Activated T-cell treated with anti-CD3 and anti-CD28 coated beads, Interleukin-2, amount 50 U/mL, for 4 hours (primary cell): Measurements from ENCODE around the gene USP7. TPM values are rescaled to one million over a fixed set of nuclear protein-coding genes. Genes with fewer than 3 reads are reported as not detected.
A peak's percentile ranks its signal among the peaks of the same experiment; 100 is the strongest.

Source experiments
- ATAC-seq, 2 donors: fragments of 200-7000 bp; cut with Tn5 transposase; one replicate each; pipeline ENCODE4 v1.10.0; 2021
- DNase-seq: peaks from one replicate; pipeline ENCODE4 v3.0.0-alpha.2; 2020
- H3K27me3 Mint-ChIP-seq: one replicate; pipeline ENCODE4 v1.8.0; 2021; ENCODE audit warnings: low read depth, mixed read lengths
- H3K36me3 Mint-ChIP-seq: one replicate; pipeline ENCODE4 v1.8.0; 2022; ENCODE audit warnings: mixed read lengths; ENCODE audit not compliant: insufficient read depth
- H3K4me1 Mint-ChIP-seq: one replicate; pipeline ENCODE4 v1.8.0; 2021; ENCODE audit warnings: low read depth, mixed read lengths
- H3K4me3 Mint-ChIP-seq: one replicate; pipeline ENCODE4 v1.8.0; 2021; ENCODE audit warnings: mild to moderate bottlenecking, moderate library complexity, mixed read lengths
- H3K9me3 Mint-ChIP-seq: one replicate; pipeline ENCODE4 v1.8.0; 2021; ENCODE audit warnings: mixed read lengths
- total RNA-seq, 3 donors: library from RNA; stranded (reverse); gene quantifications; one replicate each; pipeline ENCODE4 v1.2.1, GENCODE V29; 2021

Gene USP7
- total RNA-seq, 3 donors from 2014 or later, result 189 to 210 (median 196) TPM

- Mint-ChIP-seq H3K27me3 (no peaks in the 10 kb centered on the region), H3K4me3 (peak overlapping the region; percentile 71), H3K4me1 (peaks cover 28% of the 10 kb centered on the region), H3K36me3 (peaks cover 5% of the 10 kb centered on the region), H3K9me3 (no peaks in the 10 kb centered on the region)
- ATAC-seq (no peak), DNase-seq (no peak)
Measured at GRCh38 chr16:8964462-8964861, 756 bp upstream of the USP7 start.

GRCh38 chr16:8963010-8963820 lies 491 bp downstream of the USP7 start:
- Mint-ChIP-seq H3K36me3 (peaks cover 5% of the 10 kb centered on the region), H3K4me1 (peaks cover 40% of the 10 kb centered on the region), H3K27me3 (no peaks in the 10 kb centered on the region), H3K9me3 (no peaks in the 10 kb centered on the region), H3K4me3 (peak overlapping the region; percentile 52)
- peak in 1 of 2 donors; percentile 1 for ATAC-seq
- no peak for DNase-seq

GRCh38 chr16:8962393-8963009 lies 1.2 kb downstream of the USP7 start:
- Mint-ChIP-seq H3K4me1 (peaks cover 48% of the 10 kb centered on the region), H3K9me3 (no peaks in the 10 kb centered on the region), H3K36me3 (peaks cover 5% of the 10 kb centered on the region), H3K27me3 (no peaks in the 10 kb centered on the region), H3K4me3 (peak overlapping the region; percentile 88)
- ATAC-seq (peak; percentile 3 to 5), DNase-seq (peak; percentile 21)

GRCh38 chr16:8961811-8962390 lies 1.8 kb downstream of the USP7 start:
- H3K27me3 Mint-ChIP-seq, result no peaks in the 10 kb centered on the region
- DNase-seq, result no peak

GRCh38 chr16:8960788-8961109 lies 3.0 kb downstream of the USP7 start:
- H3K36me3 Mint-ChIP-seq, result peaks cover 5% of the 10 kb centered on the region
- ATAC-seq (no peak), DNase-seq (no peak)
- peak overlapping the region; percentile 88 for H3K4me3 Mint-ChIP-seq
- H3K9me3 Mint-ChIP-seq, result no peaks in the 10 kb centered on the region
- H3K27me3 Mint-ChIP-seq, result no peaks in the 10 kb centered on the region
- H3K4me1 Mint-ChIP-seq, result peaks cover 65% of the 10 kb centered on the region

More at GRCh38 chr16:8961811-8962390, 1.8 kb downstream of the USP7 start:
- ATAC-seq, result no peak
- peak overlapping the region; percentile 88 for H3K4me3 Mint-ChIP-seq
- H3K9me3 Mint-ChIP-seq, result no peaks in the 10 kb centered on the region
- H3K4me1 Mint-ChIP-seq, result peaks cover 54% of the 10 kb centered on the region
- H3K36me3 Mint-ChIP-seq, result peaks cover 5% of the 10 kb centered on the region

GRCh38 chr16:8959921-8960787 lies 3.6 kb downstream of the USP7 start:
- peaks cover 5% of the 10 kb centered on the region for H3K36me3 Mint-ChIP-seq
- peak overlapping the region; percentile 88 for H3K4me3 Mint-ChIP-seq
- H3K4me1 Mint-ChIP-seq, result peaks cover 70% of the 10 kb centered on the region
- DNase-seq (no peak), ATAC-seq (no peak)
- H3K9me3 Mint-ChIP-seq, result no peaks in the 10 kb centered on the region
- H3K27me3 Mint-ChIP-seq, result no peaks in the 10 kb centered on the region

- Mint-ChIP-seq H3K9me3 (no peaks in the 10 kb centered on the region), H3K27me3 (no peaks in the 10 kb centered on the region), H3K36me3 (peaks cover 5% of the 10 kb centered on the region), H3K4me1 (peaks cover 79% of the 10 kb centered on the region), H3K4me3 (peak overlapping the region; percentile 88)
- ATAC-seq (peak; percentile 10 to 13), DNase-seq (no peak)
Measured at GRCh38 chr16:8958344-8959167, 5.2 kb downstream of the USP7 start.

- H3K4me1 Mint-ChIP-seq, result peaks cover 87% of the 10 kb centered on the region
- ATAC-seq, result no peak
Measured at GRCh38 chr16:8957509-8958157, 6.1 kb downstream of the USP7 start.

GRCh38 chr16:8957063-8957397 lies 6.7 kb downstream of the USP7 start:
- H3K27me3 Mint-ChIP-seq, result no peaks in the 10 kb centered on the region
- no peak for ATAC-seq
- H3K4me3 Mint-ChIP-seq, result no peak overlapping the region
- no peaks in the 10 kb centered on the region for H3K9me3 Mint-ChIP-seq
- peaks cover 89% of the 10 kb centered on the region for H3K4me1 Mint-ChIP-seq
- H3K36me3 Mint-ChIP-seq, result peaks cover 1% of the 10 kb centered on the region
- DNase-seq, result no peak

More at GRCh38 chr16:8957509-8958157, 6.1 kb downstream of the USP7 start:
- no peak for DNase-seq
- no peaks in the 10 kb centered on the region for H3K27me3 Mint-ChIP-seq
- no peaks in the 10 kb centered on the region for H3K9me3 Mint-ChIP-seq
- H3K4me3 Mint-ChIP-seq, result peak overlapping the region; percentile 88
- peaks cover 5% of the 10 kb centered on the region for H3K36me3 Mint-ChIP-seq

- no peaks in the 10 kb centered on the region for H3K27me3 Mint-ChIP-seq
Measured at GRCh38 chr16:8956265-8957062, 7.2 kb downstream of the USP7 start.

GRCh38 chr16:8955828-8956227 lies 7.9 kb downstream of the USP7 start:
- H3K4me1 Mint-ChIP-seq, result peaks cover 91% of the 10 kb centered on the region
- H3K9me3 Mint-ChIP-seq, result no peaks in the 10 kb centered on the region

More at GRCh38 chr16:8956265-8957062, 7.2 kb downstream of the USP7 start:
- H3K4me3 Mint-ChIP-seq, result no peak overlapping the region
- no peak for ATAC-seq
- no peaks in the 10 kb centered on the region for H3K36me3 Mint-ChIP-seq
- no peaks in the 10 kb centered on the region for H3K9me3 Mint-ChIP-seq
- H3K4me1 Mint-ChIP-seq, result peaks cover 89% of the 10 kb centered on the region
- DNase-seq, result no peak

GRCh38 chr16:8953064-8953463 lies 10.6 kb downstream of the USP7 start:
- H3K9me3 Mint-ChIP-seq, result no peaks in the 10 kb centered on the region
- ATAC-seq (no peak), DNase-seq (no peak)
- H3K4me1 Mint-ChIP-seq, result peaks cover 89% of the 10 kb centered on the region
- peak overlapping the region; percentile 50 for H3K4me3 Mint-ChIP-seq
- no peaks in the 10 kb centered on the region for H3K27me3 Mint-ChIP-seq
- H3K36me3 Mint-ChIP-seq, result no peaks in the 10 kb centered on the region

More at GRCh38 chr16:8955828-8956227, 7.9 kb downstream of the USP7 start:
- DNase-seq, result no peak
- Mint-ChIP-seq H3K36me3 (no peaks in the 10 kb centered on the region), H3K4me3 (no peak overlapping the region), H3K27me3 (no peaks in the 10 kb centered on the region)
- ATAC-seq, result no peak
